NT2/D1 (cell line): ENCODE data around the gene JAKMIP2.

Experiments used
- SUZ12 ChIP-seq: IDR thresholded peaks from 2 replicates; pipeline ENCODE4 v1.6.1; 2011; ENCODE audit not compliant: insufficient read length, insufficient read depth; ENCODE audit errors: extremely low read depth
- YY1 ChIP-seq: IDR thresholded peaks from 2 replicates; pipeline ENCODE4 v1.6.1; 2011; ENCODE audit not compliant: insufficient read length, insufficient read depth
- ZNF274 ChIP-seq: IDR thresholded peaks from 2 replicates; pipeline ENCODE4 v1.6.1; 2011; ENCODE audit warnings: mild to moderate bottlenecking, low read depth, low read length

GRCh38 chr5:147796556-147797308, 14.2 kb upstream of the JAKMIP2 start:
- no peak for TF ChIP-seq ZNF274
- TF ChIP-seq YY1, result no peak
- TF ChIP-seq SUZ12, result no peak
